HepG2 (cell line): Measurements from ENCODE around the gene APOL2. TPM values are rescaled to one million over a fixed set of nuclear protein-coding genes. Genes with fewer than 3 reads are reported as not detected.

Source experiments
- ATAC-seq: fragments of 200-7000 bp; cut with Tn5 transposase; 3 replicates; pipeline ENCODE4 v1.9.1; 2020; ENCODE audit warnings: mild to moderate bottlenecking, moderate library complexity
- BruUV-seq: library from RNA; stranded (reverse); fragments of 400-500 nt; replicated peaks from 2 replicates; lab custom pipeline; 2021; lab: Mats Ljungman, UMichigan
- CTCF ChIA-PET: fragments of 300-600 bp; formaldehyde crosslinking; extraction: SDS; loops from one replicate; lab custom pipeline; 2021; ENCODE audit warnings: low total read pairs, inconsistent platforms, low intra/inter-chr PET ratio; lab: Yijun Ruan, JAX
- POLR2A ChIA-PET: fragments of 350-600 bp; sonication (Branson Sonifier 250); formaldehyde crosslinking; loops from one replicate; lab custom pipeline; 2020; ENCODE audit warnings: antibody characterized with exemption, inconsistent platforms; lab: Yijun Ruan, JAX
- DNase-seq: peaks from one replicate; pipeline ENCODE4 v3.0.0-alpha.2; 2015; ENCODE audit warnings: low spot score
- FAIRE-seq: peaks from 3 replicates; lab custom pipeline; 2011; peaks lifted over from hg19 to GRCh38; lab: Jason Lieb, UNC
- H2AFZ ChIP-seq: one replicate; pipeline ENCODE4 v1.6.1; 2011; ENCODE audit warnings: low read length, inconsistent platforms
- H3K27ac ChIP-seq: fragments of 300-600 bp; 3 replicates; pipeline ENCODE4 v1.8.0; 2011; ENCODE audit warnings: mixed run types, mild to moderate bottlenecking, mixed read lengths, low read length, inconsistent platforms; ENCODE audit not compliant: insufficient read depth; ENCODE audit errors: extremely low read length
- H3K27me3 ChIP-seq, 2 experiments: fragments of 200-600 bp in 1 of 2; 2 replicates in 1 of 2; 3 replicates in 1 of 2; pipeline versions ENCODE4 v1.6.0 to v1.8.0; 2011; ENCODE audit warnings: low read length in 2 of 2, mild to moderate bottlenecking in 2 of 2, moderate library complexity in 2 of 2, inconsistent platforms in 1 of 2; ENCODE audit not compliant: insufficient read depth in 2 of 2, control insufficient read depth in 1 of 2
- H3K36me3 ChIP-seq, 2 experiments: fragments of 200-600 bp in 1 of 2; replicated peaks in 1 of 2; 2 replicates in 1 of 2; 3 replicates in 1 of 2; pipeline versions ENCODE4 v1.5.1 to v1.8.0; 2011; ENCODE audit warnings: low read length in 2 of 2, inconsistent platforms in 1 of 2; ENCODE audit not compliant: insufficient read depth in 2 of 2, control insufficient read depth in 1 of 2
- H3K4me1 ChIP-seq: 2 replicates; pipeline ENCODE4 v1.5.1; 2012; ENCODE audit warnings: low read length, inconsistent platforms; ENCODE audit not compliant: insufficient read depth
- H3K4me2 ChIP-seq: 2 replicates; pipeline ENCODE4 v1.6.0; 2011; ENCODE audit warnings: low read depth, low read length, inconsistent platforms
- H3K4me3 ChIP-seq, 3 experiments: fragments of 200-600 bp in 1 of 3; sonication (generic), shearing (Covaris generic) in 1 of 3; replicated peaks in 1 of 3; 2 replicates each; pipeline ENCODE4 v1.5.1; 2011 to 2016; ENCODE audit warnings: low read length in 3 of 3, inconsistent platforms in 2 of 3, low read depth in 2 of 3, mild to moderate bottlenecking in 2 of 3, control low read depth in 1 of 3, mixed read lengths in 1 of 3; ENCODE audit not compliant: insufficient read depth in 1 of 3
- H3K79me2 ChIP-seq: one replicate; pipeline ENCODE4 v1.6.1; 2011; ENCODE audit warnings: low read length, inconsistent platforms; ENCODE audit not compliant: insufficient read depth
- H3K9ac ChIP-seq: 2 replicates; pipeline ENCODE4 v1.6.0; 2011; ENCODE audit warnings: mild to moderate bottlenecking, low read depth, low read length, inconsistent platforms; ENCODE audit not compliant: insufficient read depth
- H3K9me3 ChIP-seq: 2 replicates; pipeline ENCODE4 v1.5.1; 2012; ENCODE audit warnings: mild to moderate bottlenecking, low read length
- H4K20me1 ChIP-seq: 2 replicates; pipeline ENCODE4 v1.6.0; 2011; ENCODE audit warnings: inconsistent platforms, mild to moderate bottlenecking, low read length, moderate library complexity; ENCODE audit not compliant: insufficient read depth
- FOXP1 ChIP-seq, 2 experiments: fragments of 450-650 bp in 1 of 2; IDR thresholded peaks; 2 replicates each; pipeline ENCODE4 v1.6.1; 2017 to 2018; ENCODE audit warnings: antibody characterized with exemption in 1 of 2
- HOXD1 ChIP-seq: sonication (generic); formaldehyde crosslinking; IDR thresholded peaks from 2 replicates; pipeline ENCODE4 v1.5.0; 2020; ENCODE audit warnings: missing genetic modification reagents
- SIX1 ChIP-seq: sonication (generic); formaldehyde crosslinking; IDR thresholded peaks from 2 replicates; pipeline ENCODE4 v1.4.0; 2020; ENCODE audit warnings: missing genetic modification reagents, borderline replicate concordance
- SKI ChIP-seq: fragments of 450-650 bp; IDR thresholded peaks from one replicate; pipeline ENCODE4 v1.6.1; 2018; ENCODE audit warnings: mild to moderate bottlenecking; ENCODE audit not compliant: partially characterized antibody
- SRF ChIP-seq: IDR thresholded peaks from 2 replicates; pipeline ENCODE4 v1.6.1; 2011; ENCODE audit warnings: mild to moderate bottlenecking, low read depth, low read length, moderate library complexity
- WGBS: methylation state at CpG from one replicate; pipeline ENCODE4 v1.1.6; 2017; ENCODE audit warnings: low lambda C conversion rate; 5-methylcytosine and 5-hydroxymethylcytosine counted together
- in situ Hi-C: cut with HindIII; loops from 2 replicates; pipeline ENCODE4 v1.10.0; 2017; ENCODE audit warnings: low pct_unique_long_range_greater_than_20kb; ENCODE audit not compliant: extremely low pct_ligation_motif_present
- intact Hi-C: fragments of 100-400 bp; cut with micrococcal nuclease; formaldehyde crosslinking; loops from one replicate; pipeline ENCODE4 v1.10.0; 2022; ENCODE audit not compliant: unreplicated experiment
- polyA plus RNA-seq, 8 experiments: library from polyadenylated mRNA; depleted of rRNA in 3 of 8; stranded (reverse) in 7 of 8; unstranded in 1 of 8; fragments of >200 nt; fragmentation: Illumina TruSeq in 4 of 8; extraction: Trizol in 4 of 8; gene quantifications; 2 replicates each; pipeline versions ENCODE4 v1.2.1 to v1.2.3, GENCODE V29; 2011 to 2016; ENCODE audit warnings: low read depth in 4 of 8, missing spikeins in 1 of 8, mixed read lengths in 1 of 8; ENCODE audit not compliant: insufficient read depth in 1 of 8
- total RNA-seq, 5 experiments: library from RNA; depleted of rRNA; stranded (reverse); fragments of >200 nt; fragmentation: Illumina TruSeq; extraction: Trizol; gene quantifications; 2 replicates each; pipeline ENCODE4 v1.2.3, GENCODE V29; 2016; ENCODE audit warnings: low read depth in 1 of 5
- TF ChIP-seq, protein P1 (sequence below): sonication (generic); formaldehyde crosslinking; IDR thresholded peaks from 2 replicates; pipeline ENCODE4 v1.5.0; 2020; ENCODE audit warnings: mild to moderate bottlenecking, missing genetic modification reagents, moderate library complexity
- TF ChIP-seq, protein P2 (sequence below): sonication (generic); formaldehyde crosslinking; IDR thresholded peaks from 2 replicates; pipeline ENCODE4 v1.8.1; 2023; ENCODE audit warnings: mild to moderate bottlenecking, missing genetic modification reagents
- TF ChIP-seq, protein P3 (sequence below): sonication (generic); formaldehyde crosslinking; IDR thresholded peaks from 2 replicates; pipeline ENCODE4 v1.5.0; 2020; ENCODE audit warnings: mild to moderate bottlenecking, missing genetic modification reagents
- TF ChIP-seq, protein P4 (sequence below): sonication (generic); formaldehyde crosslinking; IDR thresholded peaks from 2 replicates; pipeline ENCODE4 v1.8.0; 2022; ENCODE audit warnings: missing genetic modification reagents, low read depth, mild to moderate bottlenecking, borderline replicate concordance

The APOL2 gene
- total and polyA plus RNA-seq, 2 of the 13 experiments (the other 11 are each of a cell fraction or from before 2014, with no cell fraction given) = 28.7 to 51.2 TPM

DNA sequence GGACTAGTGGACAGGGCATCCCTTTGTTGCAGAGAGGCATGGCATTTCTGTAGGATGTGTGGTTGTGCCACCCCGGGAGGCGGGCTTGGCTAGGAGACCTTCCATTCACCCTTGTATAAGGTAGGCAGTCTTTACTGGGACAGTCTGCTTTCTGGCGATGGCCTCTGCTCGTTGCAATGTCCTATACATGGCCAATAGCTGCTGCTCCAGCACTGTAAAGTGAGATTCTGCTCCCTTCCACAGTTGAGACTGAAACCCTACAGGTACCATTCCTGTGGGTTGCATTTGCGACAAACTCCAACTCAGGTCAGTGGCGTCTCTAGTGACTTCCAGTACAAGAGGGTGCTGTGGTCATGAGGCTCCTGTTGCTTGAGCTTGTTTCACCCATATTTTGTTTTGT, 58.4 kb downstream of the APOL2 start:
- Histone ChIP-seq H3K27me3 (peaks cover 3 to 19% of the 10 kb centered on the region in 2 experiments; a peak in 4 of 5 replicates), H3K36me3 (no peaks in the 10 kb centered on the region), H3K4me1 (no peaks in the 10 kb centered on the region), H3K4me2 (no peak overlapping the region), H3K4me3 (no peak overlapping the region), H3K9ac (no peak overlapping the region), H2AFZ (no peak overlapping the region), H4K20me1 (no peaks in the 10 kb centered on the region), H3K27ac (no peak overlapping the region), H3K9me3 (no peaks in the 10 kb centered on the region), H3K79me2 (no peaks in the 10 kb centered on the region)
- POLR2A ChIA-PET = no interaction called here
- in situ Hi-C loops = loop anchor here (5.0 kb wide), 1 partner anchor 39 kb away; no protein-coding TSS in a partner anchor
- WGBS = 35% methylated on average over 6 of the region's 6 CpGs
- DNase-seq (no peak), ATAC-seq (no peak), FAIRE-seq (no peak)
- intact Hi-C loops = loop anchor here (1.0 kb wide), 1 partner anchor 36 kb away; no protein-coding TSS in a partner anchor
- TF ChIP-seq, protein P1, sequence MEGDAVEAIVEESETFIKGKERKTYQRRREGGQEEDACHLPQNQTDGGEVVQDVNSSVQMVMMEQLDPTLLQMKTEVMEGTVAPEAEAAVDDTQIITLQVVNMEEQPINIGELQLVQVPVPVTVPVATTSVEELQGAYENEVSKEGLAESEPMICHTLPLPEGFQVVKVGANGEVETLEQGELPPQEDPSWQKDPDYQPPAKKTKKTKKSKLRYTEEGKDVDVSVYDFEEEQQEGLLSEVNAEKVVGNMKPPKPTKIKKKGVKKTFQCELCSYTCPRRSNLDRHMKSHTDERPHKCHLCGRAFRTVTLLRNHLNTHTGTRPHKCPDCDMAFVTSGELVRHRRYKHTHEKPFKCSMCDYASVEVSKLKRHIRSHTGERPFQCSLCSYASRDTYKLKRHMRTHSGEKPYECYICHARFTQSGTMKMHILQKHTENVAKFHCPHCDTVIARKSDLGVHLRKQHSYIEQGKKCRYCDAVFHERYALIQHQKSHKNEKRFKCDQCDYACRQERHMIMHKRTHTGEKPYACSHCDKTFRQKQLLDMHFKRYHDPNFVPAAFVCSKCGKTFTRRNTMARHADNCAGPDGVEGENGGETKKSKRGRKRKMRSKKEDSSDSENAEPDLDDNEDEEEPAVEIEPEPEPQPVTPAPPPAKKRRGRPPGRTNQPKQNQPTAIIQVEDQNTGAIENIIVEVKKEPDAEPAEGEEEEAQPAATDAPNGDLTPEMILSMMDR (CRISPR knock-in tag) = no peak
- TF ChIP-seq, protein P2, sequence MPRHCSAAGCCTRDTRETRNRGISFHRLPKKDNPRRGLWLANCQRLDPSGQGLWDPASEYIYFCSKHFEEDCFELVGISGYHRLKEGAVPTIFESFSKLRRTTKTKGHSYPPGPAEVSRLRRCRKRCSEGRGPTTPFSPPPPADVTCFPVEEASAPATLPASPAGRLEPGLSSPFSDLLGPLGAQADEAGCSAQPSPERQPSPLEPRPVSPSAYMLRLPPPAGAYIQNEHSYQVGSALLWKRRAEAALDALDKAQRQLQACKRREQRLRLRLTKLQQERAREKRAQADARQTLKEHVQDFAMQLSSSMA (CRISPR knock-in tag) = no peak
- TF ChIP-seq, protein P3, sequence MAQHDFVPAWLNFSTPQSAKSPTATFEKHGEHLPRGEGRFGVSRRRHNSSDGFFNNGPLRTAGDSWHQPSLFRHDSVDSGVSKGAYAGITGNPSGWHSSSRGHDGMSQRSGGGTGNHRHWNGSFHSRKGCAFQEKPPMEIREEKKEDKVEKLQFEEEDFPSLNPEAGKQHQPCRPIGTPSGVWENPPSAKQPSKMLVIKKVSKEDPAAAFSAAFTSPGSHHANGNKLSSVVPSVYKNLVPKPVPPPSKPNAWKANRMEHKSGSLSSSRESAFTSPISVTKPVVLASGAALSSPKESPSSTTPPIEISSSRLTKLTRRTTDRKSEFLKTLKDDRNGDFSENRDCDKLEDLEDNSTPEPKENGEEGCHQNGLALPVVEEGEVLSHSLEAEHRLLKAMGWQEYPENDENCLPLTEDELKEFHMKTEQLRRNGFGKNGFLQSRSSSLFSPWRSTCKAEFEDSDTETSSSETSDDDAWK (CRISPR knock-in tag) = no peak
- TF ChIP-seq SRF (no peak), SIX1 (CRISPR knock-in tag) (no peak), FOXP1 (IDR thresholded peaks at IDR 0.05) (no peak), FOXP1 (CRISPR knock-in tag; IDR thresholded peaks at IDR 0.05) (no peak), SKI (no peak), HOXD1 (no peak)
- TF ChIP-seq, protein P4, sequence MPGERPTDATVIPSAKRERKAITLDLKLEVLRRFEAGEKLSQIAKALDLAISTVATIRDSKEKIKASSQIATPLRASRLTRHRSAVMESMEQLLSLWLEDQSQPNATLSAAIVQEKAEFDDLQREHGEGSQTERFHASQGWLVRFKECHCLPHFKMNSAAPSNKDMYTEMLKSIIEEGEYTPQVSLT (CRISPR knock-in tag) = no peak
- no TSS peak for BruUV-seq
- CTCF ChIA-PET = interaction anchor here (2.9 kb wide), 1 partner anchor 36 kb away, joined by 42 read pairs; no protein-coding TSS in a partner anchor
